ENCODE results near the gene ARID1B. TPM values are rescaled to one million over a fixed set of nuclear protein-coding genes. Genes with fewer than 3 reads are reported as not detected.

Gene ARID1B
- total and polyA plus RNA-seq, 8 donors: 16.2 to 68.0 (median 42.5) TPM

- intact Hi-C loops (cut with DNase I): no loop called here
- DNase-seq (no peak), FAIRE-seq (no peak), ATAC-seq (no peak)
- Histone ChIP-seq H3K9me3 (no peaks in the 10 kb centered on the region), H3K36me3 (no peaks in the 10 kb centered on the region), H3K4me1 (no peaks in the 10 kb centered on the region), H3K4me3 (no peak overlapping the region), H3K27me3 (no peaks in the 10 kb centered on the region), H3K27ac (no peak overlapping the region)
- no peak for TF ChIP-seq CTCF (IDR thresholded peaks at IDR 0.05)
- WGBS, 2 donors: 84 to 86% methylated on average over 8 of the region's 8 CpGs
These were observed 474.5 kb downstream of the ARID1B start for GRCh38 chr6:157251586-157252247.

GRCh38 chr6:157253017-157253416 is 475.8 kb downstream of the ARID1B start:
- DNase-seq: no peak
- WGBS, 2 donors: 67 to 77% methylated on average over 7 of the region's 7 CpGs

GRCh38 chr6:157253699-157254098 is 476.5 kb downstream of the ARID1B start:
- no peaks in the 10 kb centered on the region for H3K27me3 ChIP-seq
- 54 to 61% methylated on average over 5 to 7 of the region's 7 CpGs for WGBS, 2 donors
- no peaks in the 10 kb centered on the region for H3K4me1 ChIP-seq
- no peak for TF ChIP-seq CTCF (IDR thresholded peaks at IDR 0.05)
- H3K9me3 ChIP-seq: no peaks in the 10 kb centered on the region
- H3K36me3 ChIP-seq: no peaks in the 10 kb centered on the region
- H3K27ac ChIP-seq: peak overlapping the region in 3 of 4 donors; percentile 11 to 51 (median 30)
- peak; percentile 60 to 87 (median 84) for ATAC-seq
- peak in 2 of 6 donors; percentile 46 to 47 for DNase-seq
- H3K4me3 ChIP-seq: no peak overlapping the region
- no peak for FAIRE-seq
- intact Hi-C loops (cut with DNase I): no loop called here

More at GRCh38 chr6:157253017-157253416, 475.8 kb downstream of the ARID1B start:
- intact Hi-C loops (cut with DNase I): no loop called here
- Histone ChIP-seq H3K4me1 (no peaks in the 10 kb centered on the region), H3K9me3 (no peaks in the 10 kb centered on the region), H3K4me3 (no peak overlapping the region), H3K27ac (peak overlapping the region in 3 of 4 donors; percentile 11 to 51 (median 30)), H3K36me3 (no peaks in the 10 kb centered on the region), H3K27me3 (no peaks in the 10 kb centered on the region)
- no peak for TF ChIP-seq CTCF (IDR thresholded peaks at IDR 0.05)
- peak in 3 of 4 donors; percentile 71 to 85 (median 81) for ATAC-seq
- no peak for FAIRE-seq

- 71 to 73% methylated on average over 3 of the region's 3 CpGs for WGBS, 2 donors
- DNase-seq (no peak), ATAC-seq (no peak), FAIRE-seq (no peak)
- Histone ChIP-seq H3K4me3 (no peak overlapping the region), H3K27ac (peak overlapping the region in 1 of 4 donors; percentile 30), H3K4me1 (no peaks in the 10 kb centered on the region), H3K9me3 (no peaks in the 10 kb centered on the region), H3K36me3 (no peaks in the 10 kb centered on the region), H3K27me3 (no peaks in the 10 kb centered on the region)
- TF ChIP-seq CTCF (IDR thresholded peaks at IDR 0.05): no peak
- intact Hi-C loops (cut with DNase I): no loop called here
These were observed 477.4 kb downstream of the ARID1B start for GRCh38 chr6:157254538-157254937.

DNA sequence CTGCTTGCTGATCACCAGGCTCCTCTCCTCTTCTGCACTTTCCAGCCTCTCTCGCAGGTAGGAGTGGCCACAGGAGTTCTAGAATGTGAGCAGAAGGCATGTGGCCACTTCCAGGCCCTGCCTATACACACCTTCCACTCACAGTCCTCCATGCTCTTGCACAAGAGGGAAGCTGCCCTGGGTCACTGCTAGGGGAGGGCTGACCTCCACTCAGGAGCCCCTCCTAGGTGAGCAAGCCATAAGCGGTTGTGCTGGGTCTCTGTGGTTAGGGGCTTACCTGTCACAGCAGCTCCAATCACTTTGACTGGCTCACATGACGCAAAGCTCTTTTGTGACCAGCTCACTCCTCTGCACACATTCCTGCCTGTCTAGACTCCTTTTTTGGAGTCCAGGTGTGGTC is 477.9 kb downstream of the ARID1B start:
- ATAC-seq: no peak

More for the DNA sequence above, 477.9 kb downstream of the ARID1B start:
- H3K4me1 ChIP-seq: no peaks in the 10 kb centered on the region
- H3K36me3 ChIP-seq: no peaks in the 10 kb centered on the region
- no peak overlapping the region for H3K4me3 ChIP-seq
- intact Hi-C loops (cut with DNase I): no loop called here
- TF ChIP-seq CTCF (IDR thresholded peaks at IDR 0.05): no peak
- no peaks in the 10 kb centered on the region for H3K9me3 ChIP-seq
- FAIRE-seq (no peak), DNase-seq (no peak)
- H3K27ac ChIP-seq: no peak overlapping the region
- H3K27me3 ChIP-seq: no peaks in the 10 kb centered on the region
- WGBS, 2 donors: 90 to 93% methylated on average over 3 of the region's 3 CpGs

Data from pancreas (tissue), 10 donors.